Glomerular endothelial cell (primary cell): ENCODE results near the gene KCNS3. TPM values are rescaled to one million over a fixed set of nuclear protein-coding genes. Genes with fewer than 3 reads are reported as not detected.
"Not testable (repeated sequence)": the region's sequence is repeated elsewhere in the genome, so short reads cannot be mapped to it uniquely, and the experiment has no call there.

Experiments used
- DNase-seq: peaks from one replicate; pipeline ENCODE4 v3.0.0-alpha.2; 2011; ENCODE audit warnings: low read depth, low spot score; ENCODE audit errors: extremely low read depth
- total RNA-seq: library from RNA; depleted of rRNA; stranded (reverse); fragments of >200 nt; gene quantifications from 2 replicates; pipeline ENCODE4 v1.2.3, GENCODE V29; 2015

Gene KCNS3
- total RNA-seq, 1 donor from 2014 or later: 6.8 TPM

GRCh38 chr2:17940091-17940630 lies 61.7 kb downstream of the KCNS3 start:
- DNase-seq: no peak

GRCh38 chr2:17943444-17943843 lies 65.0 kb downstream of the KCNS3 start:
- no peak for DNase-seq

GRCh38 chr2:17947113-17947512 lies 68.6 kb downstream of the KCNS3 start:
- no peak for DNase-seq

- no peak for DNase-seq
These were observed 71.5 kb downstream of the KCNS3 start for GRCh38 chr2:17950006-17950405.

- DNase-seq: no peak
These were observed 73.1 kb downstream of the KCNS3 start for GRCh38 chr2:17951563-17951962.

GRCh38 chr2:17958466-17959092 lies 80.1 kb downstream of the KCNS3 start:
- no peak for DNase-seq

- DNase-seq: no peak
These were observed 80.9 kb downstream of the KCNS3 start for GRCh38 chr2:17959356-17959755.

GRCh38 chr2:17959833-17960232 lies 81.4 kb downstream of the KCNS3 start:
- no peak for DNase-seq

- DNase-seq: no peak
These were observed 82.5 kb downstream of the KCNS3 start for GRCh38 chr2:17960925-17961324.

GRCh38 chr2:17961789-17962188 lies 83.3 kb downstream of the KCNS3 start:
- no peak for DNase-seq

GRCh38 chr2:17962876-17963275 lies 84.4 kb downstream of the KCNS3 start:
- DNase-seq: no peak

GRCh38 chr2:17963571-17963970 lies 85.1 kb downstream of the KCNS3 start:
- not testable (repeated sequence) for DNase-seq

- DNase-seq: no peak
These were observed 86.7 kb downstream of the KCNS3 start for GRCh38 chr2:17965196-17965595.

- DNase-seq: no peak
These were observed 88.3 kb downstream of the KCNS3 start for GRCh38 chr2:17966798-17967197.

GRCh38 chr2:17969661-17970060 lies 91.2 kb downstream of the KCNS3 start:
- DNase-seq: no peak

GRCh38 chr2:17971531-17972125 lies 93.2 kb downstream of the KCNS3 start:
- no peak for DNase-seq

GRCh38 chr2:17972991-17973390 lies 94.5 kb downstream of the KCNS3 start:
- DNase-seq: no peak

- no peak for DNase-seq
These were observed 96.9 kb downstream of the KCNS3 start for GRCh38 chr2:17975401-17975800.

- DNase-seq: no peak
These were observed 98.6 kb downstream of the KCNS3 start for GRCh38 chr2:17976871-17977746.

GRCh38 chr2:17979707-17980106 lies 101.2 kb downstream of the KCNS3 start:
- DNase-seq: no peak

GRCh38 chr2:17981936-17982335 lies 103.5 kb downstream of the KCNS3 start:
- DNase-seq: no peak
